Body of pancreas (tissue), 4 donors: Measurements from ENCODE around the gene CD180.
"Not testable (repeated sequence)": the region's sequence is repeated elsewhere in the genome, so short reads cannot be mapped to it uniquely, and the experiment has no call there.

ENCODE experiments used
- POLR2A ChIP-seq, 3 donors: fragments of 450-650 bp; IDR thresholded peaks; one replicate each; pipeline ENCODE4 v1.6.1; 2016; ENCODE audit warnings: antibody characterized with exemption in 3 of 3, mild to moderate bottlenecking in 2 of 3
- TF ChIP-seq, protein P1 (sequence below), 7 experiments: fragments of 450-650 bp in 4 of 7; fragments of 200-600 bp in 3 of 7; sonication (generic) in 3 of 7; IDR thresholded peaks; one replicate each; pipeline ENCODE4 v1.5.1; 2016 to 2019; ENCODE audit warnings: antibody characterized with exemption in 7 of 7

DNA sequence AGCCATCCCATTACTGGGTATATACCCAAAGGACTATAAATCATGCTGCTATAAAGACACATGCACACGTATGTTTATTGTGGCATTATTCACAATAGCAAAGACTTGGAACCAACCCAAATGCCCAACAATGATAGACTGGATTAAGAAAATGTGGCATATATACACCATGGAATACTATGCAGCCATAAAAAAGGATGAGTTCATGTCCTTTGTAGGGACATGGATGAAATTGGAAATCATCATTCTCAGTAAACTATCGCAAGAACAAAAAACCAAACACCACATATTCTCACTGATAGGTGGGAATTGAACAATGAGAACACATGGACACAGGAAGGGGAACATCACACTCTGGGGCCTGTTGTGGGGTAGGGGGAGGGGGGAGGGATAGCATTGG lies 23.2 kb downstream of the CD180 start:
- TF ChIP-seq, protein P1, sequence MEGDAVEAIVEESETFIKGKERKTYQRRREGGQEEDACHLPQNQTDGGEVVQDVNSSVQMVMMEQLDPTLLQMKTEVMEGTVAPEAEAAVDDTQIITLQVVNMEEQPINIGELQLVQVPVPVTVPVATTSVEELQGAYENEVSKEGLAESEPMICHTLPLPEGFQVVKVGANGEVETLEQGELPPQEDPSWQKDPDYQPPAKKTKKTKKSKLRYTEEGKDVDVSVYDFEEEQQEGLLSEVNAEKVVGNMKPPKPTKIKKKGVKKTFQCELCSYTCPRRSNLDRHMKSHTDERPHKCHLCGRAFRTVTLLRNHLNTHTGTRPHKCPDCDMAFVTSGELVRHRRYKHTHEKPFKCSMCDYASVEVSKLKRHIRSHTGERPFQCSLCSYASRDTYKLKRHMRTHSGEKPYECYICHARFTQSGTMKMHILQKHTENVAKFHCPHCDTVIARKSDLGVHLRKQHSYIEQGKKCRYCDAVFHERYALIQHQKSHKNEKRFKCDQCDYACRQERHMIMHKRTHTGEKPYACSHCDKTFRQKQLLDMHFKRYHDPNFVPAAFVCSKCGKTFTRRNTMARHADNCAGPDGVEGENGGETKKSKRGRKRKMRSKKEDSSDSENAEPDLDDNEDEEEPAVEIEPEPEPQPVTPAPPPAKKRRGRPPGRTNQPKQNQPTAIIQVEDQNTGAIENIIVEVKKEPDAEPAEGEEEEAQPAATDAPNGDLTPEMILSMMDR (IDR thresholded peaks at IDR 0.05): not testable (repeated sequence)
- TF ChIP-seq POLR2A (IDR thresholded peaks at IDR 0.05): not testable (repeated sequence)
